Measurements from ENCODE around the gene MBP. TPM values are rescaled to one million over a fixed set of nuclear protein-coding genes. Genes with fewer than 3 reads are reported as not detected.

MBP gene
- total RNA-seq, 2 experiments from 2014 or later = 35.9 to 36.6 TPM

DNA sequence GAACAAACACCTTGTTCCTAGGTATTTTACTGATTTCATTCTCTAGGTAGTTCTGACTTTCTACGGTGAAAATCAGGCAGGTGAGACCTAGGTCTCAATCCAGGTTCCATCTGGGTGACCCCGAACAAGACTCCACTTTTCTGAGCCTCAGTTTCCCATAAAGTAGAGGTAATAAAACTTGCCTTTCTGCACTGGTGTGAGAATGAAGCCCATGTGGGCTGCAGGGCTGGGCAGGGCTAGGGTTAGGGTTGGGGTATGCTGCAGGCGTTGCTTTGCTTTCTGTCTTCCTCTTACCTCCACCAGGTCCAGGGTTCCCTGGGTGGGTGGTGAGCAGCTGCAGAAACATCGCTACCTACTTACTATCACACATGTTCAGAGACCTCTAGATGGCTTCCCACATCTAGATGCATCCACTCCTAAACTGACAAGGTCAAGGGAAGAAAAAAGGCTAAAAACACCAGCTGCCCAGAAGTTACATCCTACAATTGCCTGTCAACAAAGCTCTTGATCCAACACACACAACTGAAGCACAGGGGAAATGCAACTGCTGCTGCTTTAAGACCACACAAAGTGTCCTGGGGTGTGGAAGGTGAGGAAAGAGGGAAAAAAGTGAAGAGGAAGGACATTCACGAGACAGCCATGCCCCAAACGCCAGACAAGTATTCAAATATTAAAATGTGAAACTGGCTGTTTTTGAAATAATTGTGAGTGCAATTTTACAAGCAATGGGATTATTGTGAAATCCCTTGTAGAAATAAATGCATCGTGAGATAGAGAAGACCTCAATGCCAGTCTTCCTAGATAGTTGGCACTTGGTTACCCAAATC is 23.5 kb downstream of the MBP start:
- no peak for DNase-seq
- Mint-ChIP-seq H3K4me3 (no peak overlapping the region), H3K27ac (peak overlapping the region; percentile 26), H3K27me3 (ENCODE audit: low read depth) (no peaks in the 10 kb centered on the region), H3K9me3 (peaks cover 4% of the 10 kb centered on the region), H3K4me1 (ENCODE audit: low read depth) (peaks cover 91% of the 10 kb centered on the region), H3K36me3 (ENCODE audit: low read depth) (peaks cover 36% of the 10 kb centered on the region)
- CTCF ChIA-PET = interaction anchor here (0.6 to 2.5 kb wide), 6 partner anchors 8 to 41 kb away, joined by 3 to 13 read pairs (median 4); no protein-coding TSS in a partner anchor
- intact Hi-C loops (cut with micrococcal nuclease) = loop anchor here (10.0 kb wide), 2 partner anchors 614 to 1894 kb away; partner anchors contain the start of genes TSHZ1 and ZNF516

GRCh38 chr18:77108001-77108692 is 24.4 kb downstream of the MBP start:
- Mint-ChIP-seq H3K27me3 (ENCODE audit: low read depth) (no peaks in the 10 kb centered on the region), H3K4me1 (ENCODE audit: low read depth) (peaks cover 92% of the 10 kb centered on the region), H3K4me3 (peak overlapping the region; percentile 3), H3K9me3 (peaks cover 4% of the 10 kb centered on the region), H3K27ac (peak overlapping the region; percentile 19), H3K36me3 (ENCODE audit: low read depth) (peaks cover 41% of the 10 kb centered on the region)
- CTCF ChIA-PET = interaction anchor here (0.6 to 2.5 kb wide), 7 partner anchors 8 to 108 kb away, joined by 3 to 13 read pairs (median 4); no protein-coding TSS in a partner anchor
- intact Hi-C loops (cut with micrococcal nuclease) = loop anchor here (10.0 kb wide), 2 partner anchors 613 to 1893 kb away; partner anchors contain the start of genes TSHZ1 and ZNF516
- DNase-seq = peak; percentile 62

GRCh38 chr18:77107292-77107691 is 25.3 kb downstream of the MBP start:
- peaks cover 38% of the 10 kb centered on the region for H3K36me3 Mint-ChIP-seq (ENCODE audit: low read depth)
- no peak for DNase-seq
- intact Hi-C loops (cut with micrococcal nuclease) = loop anchor here (10.0 kb wide), 2 partner anchors 612 to 1892 kb away; partner anchors contain the start of genes TSHZ1 and ZNF516
- CTCF ChIA-PET = interaction anchor here (0.6 to 2.5 kb wide), 5 partner anchors 14 to 107 kb away, joined by 3 to 13 read pairs (median 6); no protein-coding TSS in a partner anchor
- peaks cover 4% of the 10 kb centered on the region for H3K9me3 Mint-ChIP-seq
- H3K4me3 Mint-ChIP-seq = no peak overlapping the region
- H3K4me1 Mint-ChIP-seq (ENCODE audit: low read depth) = peaks cover 90% of the 10 kb centered on the region
- H3K27me3 Mint-ChIP-seq (ENCODE audit: low read depth) = no peaks in the 10 kb centered on the region
- H3K27ac Mint-ChIP-seq = peak overlapping the region; percentile 60

DNA sequence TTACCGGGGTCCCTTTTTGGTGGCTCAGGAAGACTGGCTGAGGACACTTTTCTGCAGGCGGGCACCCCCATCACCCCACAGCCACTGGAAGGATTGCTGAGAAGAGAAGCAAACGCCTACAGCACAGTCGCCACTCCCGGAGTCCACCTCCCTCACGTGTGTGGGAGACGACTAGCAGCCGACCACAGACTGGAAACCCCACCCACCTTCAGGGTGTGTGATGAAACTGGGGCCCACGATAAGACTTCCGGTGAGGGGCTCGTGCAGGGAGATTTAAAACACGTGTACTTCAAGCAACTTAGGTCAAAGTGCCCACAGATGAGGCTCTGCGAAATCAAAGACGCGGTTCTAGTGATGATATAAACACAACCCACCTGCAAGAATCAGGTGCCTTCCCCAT is 26.3 kb downstream of the MBP start:
- H3K4me3 Mint-ChIP-seq = no peak overlapping the region
- peaks cover 38% of the 10 kb centered on the region for H3K36me3 Mint-ChIP-seq (ENCODE audit: low read depth)
- intact Hi-C loops (cut with micrococcal nuclease) = loop anchor here (10.0 kb wide), 2 partner anchors 612 to 1892 kb away; partner anchors contain the start of genes TSHZ1 and ZNF516
- H3K4me1 Mint-ChIP-seq (ENCODE audit: low read depth) = peaks cover 93% of the 10 kb centered on the region
- peak; percentile 80 for DNase-seq
- peak overlapping the region; percentile 80 for H3K27ac Mint-ChIP-seq
- no peaks in the 10 kb centered on the region for H3K27me3 Mint-ChIP-seq (ENCODE audit: low read depth)
- CTCF ChIA-PET = interaction anchor here (0.9 to 1.9 kb wide), 4 partner anchors 17 to 105 kb away, joined by 3 to 5 read pairs (median 4); partner anchors contain the start of gene MBP
- peaks cover 4% of the 10 kb centered on the region for H3K9me3 Mint-ChIP-seq

DNA sequence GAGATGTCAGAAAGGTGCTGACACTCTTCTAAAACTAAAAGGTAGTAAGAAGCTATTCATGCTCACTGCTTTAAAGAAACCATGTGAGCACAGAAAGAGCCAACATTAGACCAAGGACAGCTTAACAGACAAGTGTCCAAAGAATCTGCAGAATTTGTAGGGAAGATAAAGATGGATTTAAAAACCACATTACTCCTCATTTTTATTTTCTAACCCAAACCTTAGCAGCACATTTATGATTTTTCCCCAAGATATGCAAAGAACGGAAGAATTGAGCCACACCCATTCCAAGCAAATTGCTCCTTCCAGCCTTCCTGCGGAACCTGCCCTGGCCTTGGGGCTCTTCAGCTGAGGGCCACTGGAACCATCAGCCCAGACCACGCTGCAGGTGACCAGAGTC is 26.9 kb downstream of the MBP start:
- no peaks in the 10 kb centered on the region for H3K27me3 Mint-ChIP-seq (ENCODE audit: low read depth)
- H3K36me3 Mint-ChIP-seq (ENCODE audit: low read depth) = peaks cover 36% of the 10 kb centered on the region
- H3K4me3 Mint-ChIP-seq = peak overlapping the region; percentile 44
- H3K4me1 Mint-ChIP-seq (ENCODE audit: low read depth) = peaks cover 94% of the 10 kb centered on the region
- CTCF ChIA-PET = interaction anchor here (1.2 to 1.9 kb wide), 4 partner anchors 9 to 106 kb away, joined by 3 to 7 read pairs (median 5); partner anchors contain the start of gene MBP
- intact Hi-C loops (cut with micrococcal nuclease) = loop anchor here (10.0 kb wide), 2 partner anchors 611 to 1891 kb away; partner anchors contain the start of genes TSHZ1 and ZNF516
- peaks cover 4% of the 10 kb centered on the region for H3K9me3 Mint-ChIP-seq
- peak overlapping the region; percentile 80 for H3K27ac Mint-ChIP-seq
- DNase-seq = no peak

GRCh38 chr18:77105028-77105427 is 27.6 kb downstream of the MBP start:
- Mint-ChIP-seq H3K27ac (peak overlapping the region; percentile 80), H3K27me3 (ENCODE audit: low read depth) (no peaks in the 10 kb centered on the region), H3K4me3 (peak overlapping the region; percentile 44), H3K4me1 (ENCODE audit: low read depth) (peaks cover 95% of the 10 kb centered on the region), H3K9me3 (peaks cover 4% of the 10 kb centered on the region), H3K36me3 (ENCODE audit: low read depth) (peaks cover 37% of the 10 kb centered on the region)
- DNase-seq = peak; percentile 49
- CTCF ChIA-PET = interaction anchor here (1.1 to 1.9 kb wide), 6 partner anchors 10 to 106 kb away, joined by 3 to 7 read pairs (median 4); partner anchors contain the start of gene MBP
- intact Hi-C loops (cut with micrococcal nuclease) = loop anchor here (10.0 kb wide), 2 partner anchors 610 to 1890 kb away; partner anchors contain the start of genes TSHZ1 and ZNF516

DNA sequence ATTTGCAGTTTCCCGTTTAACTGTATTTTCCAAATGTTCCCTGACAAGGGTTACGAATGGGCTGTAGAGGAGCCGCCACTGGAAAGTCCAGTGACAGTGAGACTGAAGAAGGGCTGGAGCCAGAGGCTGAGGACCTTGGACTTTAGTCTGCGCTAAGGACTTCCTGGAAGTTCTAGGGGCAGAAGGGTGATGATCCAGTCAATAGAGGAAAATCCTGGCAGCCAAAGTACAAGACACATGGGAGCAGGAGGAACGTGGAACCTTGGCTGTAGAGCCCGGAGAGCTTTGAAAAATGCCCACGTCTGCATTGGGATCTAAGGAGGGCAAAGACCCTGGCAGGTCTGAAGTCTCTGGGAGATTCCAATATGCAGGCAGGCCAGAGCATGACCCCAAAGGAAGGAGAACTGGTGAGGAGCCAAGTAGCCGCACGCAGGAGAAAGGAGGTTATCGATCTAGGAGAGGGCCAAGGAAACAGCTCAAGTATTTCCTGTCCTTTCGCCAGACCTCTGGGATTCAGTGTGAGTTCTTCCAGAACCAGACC is 28.5 kb downstream of the MBP start:
- peak overlapping the region; percentile 27 for H3K27ac Mint-ChIP-seq
- no peak for DNase-seq
- CTCF ChIA-PET = interaction anchor here (1.1 to 1.9 kb wide), 3 partner anchors 20 to 41 kb away, joined by 3 to 5 read pairs (median 3); no protein-coding TSS in a partner anchor
- no peak overlapping the region for H3K4me3 Mint-ChIP-seq
- H3K4me1 Mint-ChIP-seq (ENCODE audit: low read depth) = peaks cover 95% of the 10 kb centered on the region
- no peaks in the 10 kb centered on the region for H3K27me3 Mint-ChIP-seq (ENCODE audit: low read depth)
- intact Hi-C loops (cut with micrococcal nuclease) = loop anchor here (2.0 to 10.0 kb wide), 3 partner anchors 103 to 1889 kb away; partner anchors contain the start of genes TSHZ1 and ZNF516
- H3K36me3 Mint-ChIP-seq (ENCODE audit: low read depth) = peaks cover 43% of the 10 kb centered on the region
- peaks cover 4% of the 10 kb centered on the region for H3K9me3 Mint-ChIP-seq

DNA sequence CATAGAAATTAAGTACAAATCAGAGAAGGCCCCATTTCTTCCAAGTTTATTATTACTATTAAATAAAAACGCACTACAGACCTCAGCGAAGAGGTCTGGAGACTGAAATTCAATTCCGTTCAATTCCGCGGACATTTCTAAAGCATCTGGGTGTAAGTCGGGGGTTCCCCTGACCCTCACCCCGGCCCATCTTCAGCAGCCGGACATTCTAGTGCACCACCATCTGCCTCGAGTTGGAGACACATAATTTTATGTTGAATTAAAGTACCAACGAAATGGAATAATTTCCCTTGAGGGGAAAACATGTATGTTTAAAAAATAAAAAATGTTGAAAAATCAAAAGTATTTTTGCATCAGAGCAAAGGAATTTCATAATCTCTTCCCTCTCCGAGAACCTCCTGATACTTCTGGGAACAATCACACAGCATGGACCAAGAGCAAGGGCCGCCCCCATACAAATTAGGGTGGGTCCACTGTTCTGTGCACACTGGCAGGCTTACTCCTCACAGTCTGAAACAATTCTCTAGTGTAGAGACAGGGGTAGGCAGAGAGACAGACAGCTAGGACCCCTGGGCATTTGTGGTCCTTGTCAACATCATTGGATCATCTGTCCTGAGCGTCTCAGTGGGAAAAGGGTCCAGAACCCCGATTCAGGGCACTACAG is 29.3 kb downstream of the MBP start:
- Mint-ChIP-seq H3K4me3 (no peak overlapping the region), H3K27ac (peak overlapping the region; percentile 98), H3K4me1 (ENCODE audit: low read depth) (peaks cover 95% of the 10 kb centered on the region), H3K36me3 (ENCODE audit: low read depth) (peaks cover 41% of the 10 kb centered on the region), H3K27me3 (ENCODE audit: low read depth) (no peaks in the 10 kb centered on the region), H3K9me3 (peaks cover 4% of the 10 kb centered on the region)
- no peak for DNase-seq
- intact Hi-C loops (cut with micrococcal nuclease) = loop anchor here (2.0 to 10.0 kb wide), 3 partner anchors 103 to 1889 kb away; partner anchors contain the start of genes TSHZ1 and ZNF516
- CTCF ChIA-PET = interaction anchor here (1.0 to 3.4 kb wide), 4 partner anchors 21 to 39 kb away, joined by 3 to 21 read pairs (median 6); no protein-coding TSS in a partner anchor

DNA sequence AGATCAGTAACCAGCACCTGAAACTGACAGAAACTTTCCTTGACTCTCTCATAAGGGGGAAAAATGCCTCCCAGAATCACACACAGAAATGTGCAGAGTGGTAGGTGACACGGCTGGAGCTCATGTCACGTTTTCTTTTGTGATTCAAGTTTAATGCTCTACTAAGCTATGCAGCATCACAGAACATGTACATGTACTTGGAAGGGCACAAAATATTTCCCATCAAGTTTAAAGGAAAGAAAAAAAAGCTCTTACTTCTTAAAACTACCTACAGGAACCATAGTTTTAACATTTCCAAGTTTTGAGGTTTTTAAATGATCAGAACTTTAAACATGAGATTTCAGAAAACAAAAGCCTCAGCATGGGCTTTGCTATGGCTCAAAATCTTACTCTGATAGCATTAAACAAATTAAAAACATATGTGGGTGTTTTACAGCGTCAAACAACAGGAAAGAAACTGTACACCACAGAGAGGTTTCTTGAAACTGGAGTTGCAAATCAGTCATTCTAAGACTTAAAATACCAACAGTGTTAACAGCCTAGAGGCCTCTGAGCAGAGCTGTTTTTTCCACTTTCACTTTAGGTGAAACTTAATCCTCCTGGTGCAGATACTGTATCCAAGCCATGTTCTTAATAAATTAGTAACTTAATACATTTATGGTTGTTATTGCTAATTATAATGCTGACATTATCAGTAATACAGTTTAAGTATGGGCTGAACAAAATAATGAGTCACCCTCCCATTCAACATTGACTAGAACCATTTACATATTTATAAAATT is 30.1 kb downstream of the MBP start:
- peak; percentile 28 for DNase-seq
- peaks cover 4% of the 10 kb centered on the region for H3K9me3 Mint-ChIP-seq
- H3K27me3 Mint-ChIP-seq (ENCODE audit: low read depth) = no peaks in the 10 kb centered on the region
- peaks cover 41% of the 10 kb centered on the region for H3K36me3 Mint-ChIP-seq (ENCODE audit: low read depth)
- H3K4me3 Mint-ChIP-seq = peak overlapping the region; percentile 50
- H3K27ac Mint-ChIP-seq = peak overlapping the region; percentile 98
- CTCF ChIA-PET = interaction anchor here (0.8 to 3.4 kb wide), 9 partner anchors 10 to 105 kb away, joined by 3 to 21 read pairs (median 4); no protein-coding TSS in a partner anchor
- peaks cover 94% of the 10 kb centered on the region for H3K4me1 Mint-ChIP-seq (ENCODE audit: low read depth)
- intact Hi-C loops (cut with micrococcal nuclease) = loop anchor here (1.0 to 10.0 kb wide), 11 partner anchors 22 to 1888 kb away; partner anchors contain the start of genes MBP, TSHZ1 and ZNF516
